WERI-Rb-1 (cell line): ENCODE results near the gene SFXN5.

Experiments
- DNase-seq: peaks from one replicate; pipeline ENCODE4 v3.0.0-alpha.2; 2020
- H3K27ac ChIP-seq: fragments of 250-450 bp; sonication (Bioruptor Pico); 2 replicates; pipeline ENCODE4 v1.5.1; 2020; ENCODE audit warnings: mild to moderate bottlenecking, moderate library complexity
- H3K27me3 ChIP-seq: fragments of 250-450 bp; sonication (Bioruptor Pico); 2 replicates; pipeline ENCODE4 v1.5.1; 2021; ENCODE audit warnings: mild to moderate bottlenecking, low read depth, moderate library complexity; ENCODE audit not compliant: insufficient read depth, severe bottlenecking
- H3K36me3 ChIP-seq: fragments of 250-450 bp; sonication (Bioruptor Pico); 2 replicates; pipeline ENCODE4 v1.5.1; 2020; ENCODE audit warnings: mild to moderate bottlenecking, moderate library complexity
- H3K4me3 ChIP-seq: 2 replicates; pipeline ENCODE4 v1.5.1; 2011; ENCODE audit warnings: low read depth, mild to moderate bottlenecking, control low read depth, low read length
- H3K9me3 ChIP-seq: fragments of 250-450 bp; sonication (Bioruptor Pico); 2 replicates; pipeline ENCODE4 v1.5.1; 2021; ENCODE audit warnings: mild to moderate bottlenecking, moderate library complexity; ENCODE audit not compliant: severe bottlenecking
- TF ChIP-seq, protein P1 (sequence below): IDR thresholded peaks from 2 replicates; pipeline ENCODE4 v1.5.1; 2011; ENCODE audit warnings: low read depth, mild to moderate bottlenecking, control low read depth, inconsistent platforms, low read length

The SFXN5 gene

DNA sequence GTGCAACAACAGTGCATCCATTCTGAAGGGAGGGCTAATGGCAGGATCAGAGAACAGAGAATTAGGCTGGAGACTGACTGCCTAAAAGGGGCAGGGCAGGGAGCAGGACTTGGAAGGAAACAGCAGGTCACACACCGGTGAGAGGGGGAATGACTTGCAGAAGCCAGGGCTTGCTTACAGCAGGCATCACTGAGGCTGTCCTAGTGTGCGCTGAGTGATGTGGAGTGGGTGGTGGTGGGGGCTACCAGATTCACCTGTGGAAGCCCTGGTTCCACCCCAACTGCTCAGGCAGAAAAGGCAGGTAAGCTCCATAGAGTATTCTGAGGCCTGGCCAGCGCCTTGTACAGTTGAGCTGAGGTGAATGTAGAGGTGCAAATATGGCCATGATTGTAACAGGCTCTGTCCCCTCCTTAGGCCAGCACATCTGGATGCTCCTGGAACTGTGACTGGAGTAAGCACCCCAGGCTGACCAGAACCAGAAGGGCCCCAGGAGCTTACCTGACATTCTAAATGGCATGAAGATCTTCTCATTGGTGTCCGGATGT is 49.4 kb downstream of the SFXN5 start:
- H3K9me3 ChIP-seq, result no peaks in the 10 kb centered on the region
- TF ChIP-seq, protein P1, sequence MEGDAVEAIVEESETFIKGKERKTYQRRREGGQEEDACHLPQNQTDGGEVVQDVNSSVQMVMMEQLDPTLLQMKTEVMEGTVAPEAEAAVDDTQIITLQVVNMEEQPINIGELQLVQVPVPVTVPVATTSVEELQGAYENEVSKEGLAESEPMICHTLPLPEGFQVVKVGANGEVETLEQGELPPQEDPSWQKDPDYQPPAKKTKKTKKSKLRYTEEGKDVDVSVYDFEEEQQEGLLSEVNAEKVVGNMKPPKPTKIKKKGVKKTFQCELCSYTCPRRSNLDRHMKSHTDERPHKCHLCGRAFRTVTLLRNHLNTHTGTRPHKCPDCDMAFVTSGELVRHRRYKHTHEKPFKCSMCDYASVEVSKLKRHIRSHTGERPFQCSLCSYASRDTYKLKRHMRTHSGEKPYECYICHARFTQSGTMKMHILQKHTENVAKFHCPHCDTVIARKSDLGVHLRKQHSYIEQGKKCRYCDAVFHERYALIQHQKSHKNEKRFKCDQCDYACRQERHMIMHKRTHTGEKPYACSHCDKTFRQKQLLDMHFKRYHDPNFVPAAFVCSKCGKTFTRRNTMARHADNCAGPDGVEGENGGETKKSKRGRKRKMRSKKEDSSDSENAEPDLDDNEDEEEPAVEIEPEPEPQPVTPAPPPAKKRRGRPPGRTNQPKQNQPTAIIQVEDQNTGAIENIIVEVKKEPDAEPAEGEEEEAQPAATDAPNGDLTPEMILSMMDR, result no peak
- H3K27ac ChIP-seq, result no peak overlapping the region
- no peak for DNase-seq
- no peaks in the 10 kb centered on the region; the same call in 1 of the 2 replicates for H3K36me3 ChIP-seq
- H3K4me3 ChIP-seq, result no peak overlapping the region
- H3K27me3 ChIP-seq, result no peaks in the 10 kb centered on the region

DNA sequence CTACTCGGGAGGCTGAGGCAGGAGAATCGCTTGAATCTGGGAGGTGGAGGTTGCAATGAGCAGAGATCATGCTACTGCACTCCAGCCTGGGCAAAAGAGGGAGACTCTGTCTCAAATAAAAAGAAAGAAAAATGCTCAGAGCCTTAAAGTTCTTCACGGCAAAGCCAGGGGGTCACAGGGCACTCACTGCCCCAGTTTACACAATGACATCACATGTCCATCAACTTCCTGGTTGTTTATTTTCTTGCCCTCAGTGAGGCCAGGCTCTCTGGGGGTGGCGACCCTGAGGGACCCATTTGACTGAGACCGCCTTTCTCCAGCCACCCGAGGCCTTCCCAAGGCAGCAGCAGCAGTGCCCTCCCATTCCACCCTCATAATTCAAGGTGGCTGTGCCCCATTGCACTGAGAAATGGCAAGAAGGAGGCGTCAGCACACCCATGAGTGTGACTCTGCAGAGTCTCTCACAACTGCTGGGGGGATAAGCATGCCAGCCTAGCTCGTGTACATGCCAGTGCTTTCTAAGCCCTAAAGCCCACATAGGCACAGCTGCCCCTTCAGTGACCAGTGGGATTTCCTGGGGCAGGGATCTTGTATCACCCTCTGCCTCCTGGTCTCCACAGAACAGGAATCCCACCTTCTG is 50.0 kb downstream of the SFXN5 start:
- TF ChIP-seq, protein P1, result no peak
- no peak overlapping the region for H3K27ac ChIP-seq
- no peak for DNase-seq
- H3K27me3 ChIP-seq, result no peaks in the 10 kb centered on the region
- no peaks in the 10 kb centered on the region; the same call in 1 of the 2 replicates for H3K36me3 ChIP-seq
- no peak overlapping the region for H3K4me3 ChIP-seq
- no peaks in the 10 kb centered on the region for H3K9me3 ChIP-seq

DNA sequence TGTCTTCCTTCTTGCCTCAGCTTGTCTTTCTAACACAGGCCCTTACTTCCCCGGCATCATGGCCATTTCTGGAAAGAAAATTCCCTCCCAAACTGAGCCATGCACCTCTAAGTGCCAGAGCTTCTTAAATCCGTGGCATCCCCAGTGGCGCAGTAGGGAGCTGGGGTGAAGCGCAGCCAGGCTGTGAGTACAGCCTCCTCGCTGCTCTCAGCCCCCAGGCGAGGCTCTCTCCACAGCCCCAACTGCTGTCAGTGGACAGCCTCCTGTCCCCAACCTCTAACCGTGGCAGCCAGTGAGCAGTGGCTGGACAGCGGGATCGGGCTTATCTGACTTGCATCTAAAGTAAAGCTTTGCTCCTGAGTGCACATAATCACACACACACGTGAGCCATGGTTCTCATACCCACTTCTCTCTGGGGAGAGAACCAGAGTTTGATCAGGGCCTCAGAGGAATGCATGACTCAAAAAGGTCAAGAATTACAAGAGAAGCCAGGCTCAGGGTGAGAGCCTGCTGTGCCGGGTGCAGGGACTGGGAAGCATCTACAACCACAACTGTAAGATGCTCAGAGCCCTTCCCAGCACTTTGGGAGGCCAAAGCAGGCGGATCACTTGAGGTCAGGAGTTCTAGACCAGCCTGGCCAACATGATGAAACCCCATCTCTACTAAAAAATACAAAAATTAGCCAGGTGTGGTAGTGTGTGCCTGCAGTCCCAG is 50.7 kb downstream of the SFXN5 start:
- Histone ChIP-seq H3K9me3 (no peaks in the 10 kb centered on the region), H3K27me3 (no peaks in the 10 kb centered on the region), H3K27ac (no peak overlapping the region), H3K36me3 (no peaks in the 10 kb centered on the region; the same call in 1 of the 2 replicates), H3K4me3 (no peak overlapping the region)
- DNase-seq, result no peak
- TF ChIP-seq, protein P1, result no peak

DNA sequence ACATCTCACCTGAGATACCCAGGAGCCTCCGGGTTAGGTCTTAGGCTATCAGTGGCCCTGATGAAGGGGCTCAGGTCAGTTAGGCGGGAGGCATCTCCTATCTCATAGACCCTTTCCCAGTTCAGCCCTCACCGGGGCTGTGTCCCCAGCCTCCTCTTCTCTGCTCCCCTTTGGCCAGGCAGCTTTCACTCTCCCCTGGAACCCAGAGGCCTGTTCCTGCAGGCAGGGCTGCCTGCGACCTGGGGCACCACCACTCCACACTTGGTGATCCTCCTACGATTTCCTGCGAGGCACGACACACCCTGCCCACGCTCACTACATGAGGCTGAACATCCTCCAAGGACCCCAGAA is 51.2 kb downstream of the SFXN5 start:
- no peaks in the 10 kb centered on the region for H3K27me3 ChIP-seq
- H3K4me3 ChIP-seq, result no peak overlapping the region
- no peaks in the 10 kb centered on the region; the same call in 1 of the 2 replicates for H3K36me3 ChIP-seq
- DNase-seq, result no peak
- H3K27ac ChIP-seq, result no peak overlapping the region
- TF ChIP-seq, protein P1, result no peak
- H3K9me3 ChIP-seq, result no peaks in the 10 kb centered on the region

DNA sequence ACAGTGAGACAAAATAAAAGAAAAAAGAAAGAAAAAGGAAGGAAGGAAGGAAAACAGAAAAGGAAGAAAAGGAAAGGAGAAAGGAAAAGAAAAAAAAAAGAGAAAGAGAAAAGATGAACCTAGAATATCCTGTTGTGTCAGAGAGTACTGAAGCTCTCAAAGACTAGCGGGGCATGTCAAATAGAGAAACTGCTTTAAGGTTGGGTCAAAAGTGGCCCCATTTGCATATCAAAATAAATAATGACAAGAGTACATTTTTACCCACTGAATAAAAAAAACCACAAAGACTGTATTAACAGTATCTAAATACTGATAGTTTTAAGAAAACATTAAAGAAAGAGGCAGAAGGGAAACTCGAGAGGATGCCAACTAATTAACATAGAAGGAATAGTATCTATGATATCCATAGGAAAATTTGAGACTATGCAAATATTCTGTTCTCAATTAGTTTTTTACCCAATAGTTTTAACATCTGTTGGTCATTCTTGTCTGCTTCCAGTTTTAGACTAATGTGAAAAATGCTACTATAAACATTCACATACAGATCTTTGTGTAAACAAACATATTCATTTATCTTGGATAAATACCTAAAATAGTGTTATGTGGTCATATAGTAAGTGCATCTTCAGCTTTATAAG is 53.2 kb downstream of the SFXN5 start:
- H3K9me3 ChIP-seq, result no peaks in the 10 kb centered on the region
- no peaks in the 10 kb centered on the region for H3K27me3 ChIP-seq
- no peaks in the 10 kb centered on the region; the same call in 1 of the 2 replicates for H3K36me3 ChIP-seq
- H3K27ac ChIP-seq, result no peak overlapping the region
- TF ChIP-seq, protein P1, result no peak
- H3K4me3 ChIP-seq, result no peak overlapping the region
- DNase-seq, result no peak
